Activated CD4-positive, alpha-beta T cell treated with anti-CD3 and anti-CD28 coated beads, Interleukin-2, amount 10 ng/mL, durations not matched to agents 7 days and 5 days (primary cell): ENCODE measurements around the gene KRT25. TPM values are rescaled to one million over a fixed set of nuclear protein-coding genes. Genes with fewer than 3 reads are reported as not detected.

Experiments
- CTCF ChIA-PET: fragments of 350-600 bp; sonication (Branson Sonifier 250); formaldehyde crosslinking; loops from one replicate; lab custom pipeline; 2021; ENCODE audit warnings: antibody characterized with exemption; lab: Charles Lee
- POLR2A ChIA-PET: fragments of 350-600 bp; sonication (Branson Sonifier 250); formaldehyde crosslinking; loops from one replicate; lab custom pipeline; 2021; ENCODE audit warnings: antibody characterized with exemption; lab: Charles Lee
- DNase-seq: peaks from one replicate; pipeline ENCODE4 v3.0.0-alpha.2; 2020
- H3K27ac Mint-ChIP-seq: one replicate; pipeline ENCODE4 v1.8.0; 2021; ENCODE audit warnings: mild to moderate bottlenecking, moderate library complexity, mixed read lengths
- H3K27me3 Mint-ChIP-seq: one replicate; pipeline ENCODE4 v1.8.0; 2021; ENCODE audit warnings: mixed read lengths
- H3K36me3 Mint-ChIP-seq: one replicate; pipeline ENCODE4 v1.8.0; 2021; ENCODE audit warnings: low read depth, mixed read lengths
- H3K4me1 Mint-ChIP-seq: one replicate; pipeline ENCODE4 v1.8.0; 2021; ENCODE audit warnings: mixed read lengths
- H3K4me3 Mint-ChIP-seq: one replicate; pipeline ENCODE4 v1.8.0; 2021; ENCODE audit warnings: mild to moderate bottlenecking, moderate library complexity, mixed read lengths
- H3K9me3 Mint-ChIP-seq: one replicate; pipeline ENCODE4 v1.8.0; 2021; ENCODE audit warnings: mixed read lengths
- total RNA-seq, 2 experiments: library from RNA; stranded (reverse); gene quantifications; one replicate each; pipeline ENCODE4 v1.2.3, GENCODE V29; 2021

The KRT25 gene
- total RNA-seq: not detected

- Mint-ChIP-seq H3K27ac (no peak within 1 kb of the TSS), H3K9me3 (peaks cover 9% of the 10 kb centered on the region), H3K4me1 (no peaks in the 10 kb centered on the region), H3K4me3 (no peak within 1 kb of the TSS), H3K27me3 (peaks cover 42% of the 10 kb centered on the region), H3K36me3 (peaks cover 2% of the 10 kb centered on the region)
- no peak for DNase-seq
- ChIA-PET POLR2A (no interaction called here), CTCF (no interaction called here)
These were observed at the start of gene KRT25 for GRCh38 chr17:40755231-40755630. KRT25 (minus strand) TSS chr17:40755331; CDS start chr17:40755271, 60 bp downstream.

- peak; percentile 78 for DNase-seq
- Mint-ChIP-seq H3K9me3 (no peaks in the 10 kb centered on the region), H3K27ac (no peak overlapping the region), H3K27me3 (peaks cover 44% of the 10 kb centered on the region), H3K4me3 (no peak overlapping the region), H3K4me1 (peaks cover 3% of the 10 kb centered on the region), H3K36me3 (no peaks in the 10 kb centered on the region)
- POLR2A ChIA-PET: no interaction called here
- CTCF ChIA-PET: interaction anchor here (1.7 kb wide), 1 partner anchor 859 kb away, joined by 4 read pairs; no protein-coding TSS in a partner anchor
These were observed 48.5 kb upstream of the KRT25 start for GRCh38 chr17:40803617-40804082.

GRCh38 chr17:40801157-40801556 is 46.0 kb upstream of the KRT25 start:
- DNase-seq: no peak
- Mint-ChIP-seq H3K27ac (no peak overlapping the region), H3K9me3 (no peaks in the 10 kb centered on the region), H3K4me1 (peaks cover 3% of the 10 kb centered on the region), H3K4me3 (no peak overlapping the region), H3K27me3 (peaks cover 40% of the 10 kb centered on the region), H3K36me3 (no peaks in the 10 kb centered on the region)
- ChIA-PET POLR2A (no interaction called here), CTCF (no interaction called here)

- H3K9me3 Mint-ChIP-seq: no peaks in the 10 kb centered on the region
- H3K4me3 Mint-ChIP-seq: no peak overlapping the region
- POLR2A ChIA-PET: no interaction called here
- H3K36me3 Mint-ChIP-seq: no peaks in the 10 kb centered on the region
- no peak overlapping the region for H3K27ac Mint-ChIP-seq
- DNase-seq: no peak
- CTCF ChIA-PET: no interaction called here
- H3K4me1 Mint-ChIP-seq: peaks cover 3% of the 10 kb centered on the region
- peaks cover 36% of the 10 kb centered on the region for H3K27me3 Mint-ChIP-seq
These were observed 45.2 kb upstream of the KRT25 start for GRCh38 chr17:40800381-40800780.

GRCh38 chr17:40799859-40800258 is 44.7 kb upstream of the KRT25 start, which contains the start of gene KRT28:
KRT28 (minus strand) TSS chr17:40799959; CDS start chr17:40799893, 66 bp downstream.
- ChIA-PET CTCF (no interaction called here), POLR2A (no interaction called here)
- Mint-ChIP-seq H3K9me3 (no peaks in the 10 kb centered on the region), H3K36me3 (no peaks in the 10 kb centered on the region), H3K27ac (no peak within 1 kb of the TSS), H3K4me1 (peaks cover 3% of the 10 kb centered on the region), H3K4me3 (no peak within 1 kb of the TSS), H3K27me3 (peaks cover 32% of the 10 kb centered on the region)
- DNase-seq: no peak

GRCh38 chr17:40796846-40797245 is 41.7 kb upstream of the KRT25 start:
- no peak overlapping the region for H3K4me3 Mint-ChIP-seq
- ChIA-PET CTCF (interaction anchor here (1.0 kb wide), 1 partner anchor 866 kb away, joined by 3 read pairs; no protein-coding TSS in a partner anchor), POLR2A (no interaction called here)
- peaks cover 33% of the 10 kb centered on the region for H3K27me3 Mint-ChIP-seq
- no peaks in the 10 kb centered on the region for H3K36me3 Mint-ChIP-seq
- no peak for DNase-seq
- no peaks in the 10 kb centered on the region for H3K4me1 Mint-ChIP-seq
- H3K9me3 Mint-ChIP-seq: no peaks in the 10 kb centered on the region
- H3K27ac Mint-ChIP-seq: no peak overlapping the region

- Mint-ChIP-seq H3K36me3 (no peaks in the 10 kb centered on the region), H3K9me3 (no peaks in the 10 kb centered on the region), H3K27ac (no peak overlapping the region), H3K4me1 (no peaks in the 10 kb centered on the region), H3K27me3 (peaks cover 33% of the 10 kb centered on the region), H3K4me3 (no peak overlapping the region)
- DNase-seq: no peak
- ChIA-PET POLR2A (no interaction called here), CTCF (no interaction called here)
These were observed 40.0 kb upstream of the KRT25 start for GRCh38 chr17:40795019-40795667.

- Mint-ChIP-seq H3K4me1 (no peaks in the 10 kb centered on the region), H3K27me3 (peaks cover 30% of the 10 kb centered on the region), H3K36me3 (no peaks in the 10 kb centered on the region), H3K9me3 (no peaks in the 10 kb centered on the region), H3K27ac (no peak overlapping the region), H3K4me3 (no peak overlapping the region)
- DNase-seq: no peak
- ChIA-PET POLR2A (no interaction called here), CTCF (no interaction called here)
These were observed 39.3 kb upstream of the KRT25 start for GRCh38 chr17:40794466-40794865.

GRCh38 chr17:40793832-40794231 is 38.7 kb upstream of the KRT25 start:
- H3K9me3 Mint-ChIP-seq: no peaks in the 10 kb centered on the region
- no peaks in the 10 kb centered on the region for H3K36me3 Mint-ChIP-seq
- no peak overlapping the region for H3K27ac Mint-ChIP-seq
- DNase-seq: no peak
- peaks cover 27% of the 10 kb centered on the region for H3K27me3 Mint-ChIP-seq
- H3K4me1 Mint-ChIP-seq: no peaks in the 10 kb centered on the region
- POLR2A ChIA-PET: no interaction called here
- no peak overlapping the region for H3K4me3 Mint-ChIP-seq
- CTCF ChIA-PET: no interaction called here

- no peaks in the 10 kb centered on the region for H3K4me1 Mint-ChIP-seq
- peaks cover 26% of the 10 kb centered on the region for H3K27me3 Mint-ChIP-seq
- H3K36me3 Mint-ChIP-seq: no peaks in the 10 kb centered on the region
- no peaks in the 10 kb centered on the region for H3K9me3 Mint-ChIP-seq
- ChIA-PET CTCF (no interaction called here), POLR2A (no interaction called here)
- no peak for DNase-seq
- H3K27ac Mint-ChIP-seq: no peak overlapping the region
- no peak overlapping the region for H3K4me3 Mint-ChIP-seq
These were observed 36.8 kb upstream of the KRT25 start for GRCh38 chr17:40791787-40792436.

GRCh38 chr17:40791111-40791510 is 36.0 kb upstream of the KRT25 start:
- Mint-ChIP-seq H3K4me3 (no peak overlapping the region), H3K27ac (no peak overlapping the region), H3K36me3 (no peaks in the 10 kb centered on the region), H3K27me3 (peaks cover 22% of the 10 kb centered on the region), H3K4me1 (no peaks in the 10 kb centered on the region), H3K9me3 (no peaks in the 10 kb centered on the region)
- CTCF ChIA-PET: no interaction called here
- no peak for DNase-seq
- POLR2A ChIA-PET: no interaction called here

GRCh38 chr17:40782450-40782849 is 27.3 kb upstream of the KRT25 start, which contains the start of gene KRT27:
KRT27 (minus strand) TSS chr17:40782550; CDS start chr17:40782493, 57 bp downstream.
- Mint-ChIP-seq H3K4me1 (peaks cover 9% of the 10 kb centered on the region), H3K27ac (no peak within 1 kb of the TSS), H3K9me3 (no peaks in the 10 kb centered on the region), H3K4me3 (no peak within 1 kb of the TSS), H3K27me3 (peaks cover 42% of the 10 kb centered on the region), H3K36me3 (no peaks in the 10 kb centered on the region)
- POLR2A ChIA-PET: no interaction called here
- DNase-seq: no peak
- CTCF ChIA-PET: no interaction called here

GRCh38 chr17:40779181-40779909 is 24.2 kb upstream of the KRT25 start:
- CTCF ChIA-PET: interaction anchor here (0.5 kb wide), 1 partner anchor 865 kb away, joined by 4 read pairs; no protein-coding TSS in a partner anchor

More at GRCh38 chr17:40779181-40779909, 24.2 kb upstream of the KRT25 start:
- H3K4me1 Mint-ChIP-seq: peaks cover 9% of the 10 kb centered on the region
- no peaks in the 10 kb centered on the region for H3K36me3 Mint-ChIP-seq
- no peak overlapping the region for H3K27ac Mint-ChIP-seq
- H3K9me3 Mint-ChIP-seq: no peaks in the 10 kb centered on the region
- H3K4me3 Mint-ChIP-seq: peak overlapping the region; percentile 49
- DNase-seq: peak; percentile 28
- POLR2A ChIA-PET: no interaction called here
- peaks cover 57% of the 10 kb centered on the region for H3K27me3 Mint-ChIP-seq
